ENCODE measurements around the gene TECR. TPM values are rescaled to one million over a fixed set of nuclear protein-coding genes. Genes with fewer than 3 reads are reported as not detected.

Gene TECR
- total and polyA plus RNA-seq, 9 of the 15 experiments (the other 6 are each of a cell fraction or from before 2014, with no cell fraction given): 29.3 to 211 (median 81.4) TPM

GRCh38 chr19:14528419-14529253 is 758 bp upstream of the TECR start (continued):
- TF ChIP-seq TRIM28 (IDR thresholded peaks at IDR 0.05) (peak; percentile 57; the same call in 1 of the 2 replicates), HDGF (IDR thresholded peaks at IDR 0.05) (0 out of 2 replicates have a peak, but pooled peaks have one; percentile 16), NFE2 (IDR thresholded peaks at IDR 0.05; ENCODE audit: low read depth) (no peak), THRAP3 (IDR thresholded peaks at IDR 0.05; ENCODE audit: borderline replicate concordance) (no peak), KAT7 (CRISPR knock-in tag; IDR thresholded peaks at IDR 0.05; ENCODE audit: borderline replicate concordance) (no peak), NR0B1 (IDR thresholded peaks at IDR 0.05; ENCODE audit: partially characterized antibody) (no peak), FUS (optimal IDR thresholded peaks at IDR 0.05; ENCODE audit: low read depth, low read length) (no peak), U2AF1 (optimal IDR thresholded peaks at IDR 0.05; ENCODE audit: low read depth, low read length) (no peak), FOXK1 (CRISPR knock-in tag; IDR thresholded peaks at IDR 0.05; ENCODE audit: borderline replicate concordance) (0 out of 2 replicates have a peak, but pooled peaks have one; percentile 17), ZNF586 (CRISPR knock-in tag; conservative IDR thresholded peaks at IDR 0.05) (no peak), MCM5 (IDR thresholded peaks at IDR 0.05; ENCODE audit: low read depth) (no peak), KLF13 (tag; IDR thresholded peaks at IDR 0.05; ENCODE audit: borderline replicate concordance, low read depth) (no peak), ZKSCAN1 (IDR thresholded peaks at IDR 0.05; ENCODE audit: low read depth, low read length) (no peak), RFX5 (IDR thresholded peaks at IDR 0.05; ENCODE audit: low read depth, low read length) (no peak), POLR2G (IDR thresholded peaks at IDR 0.05; ENCODE audit: low read depth, low read length) (no peak), ZNF133 (CRISPR knock-in tag; IDR thresholded peaks at IDR 0.05) (no peak), JUND (IDR thresholded peaks at IDR 0.05; ENCODE audit: borderline replicate concordance, low read depth, low read length) (no peak), JUND (tag; IDR thresholded peaks at IDR 0.05; ENCODE audit: borderline replicate concordance, low read depth, low read length) (no peak), LARP7 (IDR thresholded peaks at IDR 0.05) (no peak), SMARCA4 (IDR thresholded peaks at IDR 0.05) (peak; percentile 50; the same call in 1 of the 2 replicates), RHOXF2B (CRISPR knock-in tag; conservative IDR thresholded peaks at IDR 0.05) (no peak), SMAD1 (IDR thresholded peaks at IDR 0.05; ENCODE audit: low read depth, low read length, partially characterized antibody) (no peak)
- TF ChIP-seq, protein P1, sequence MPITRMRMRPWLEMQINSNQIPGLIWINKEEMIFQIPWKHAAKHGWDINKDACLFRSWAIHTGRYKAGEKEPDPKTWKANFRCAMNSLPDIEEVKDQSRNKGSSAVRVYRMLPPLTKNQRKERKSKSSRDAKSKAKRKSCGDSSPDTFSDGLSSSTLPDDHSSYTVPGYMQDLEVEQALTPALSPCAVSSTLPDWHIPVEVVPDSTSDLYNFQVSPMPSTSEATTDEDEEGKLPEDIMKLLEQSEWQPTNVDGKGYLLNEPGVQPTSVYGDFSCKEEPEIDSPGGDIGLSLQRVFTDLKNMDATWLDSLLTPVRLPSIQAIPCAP (CRISPR knock-in tag; IDR thresholded peaks at IDR 0.05; ENCODE audit: borderline replicate concordance): no peak
- TF ChIP-seq, protein P2, sequence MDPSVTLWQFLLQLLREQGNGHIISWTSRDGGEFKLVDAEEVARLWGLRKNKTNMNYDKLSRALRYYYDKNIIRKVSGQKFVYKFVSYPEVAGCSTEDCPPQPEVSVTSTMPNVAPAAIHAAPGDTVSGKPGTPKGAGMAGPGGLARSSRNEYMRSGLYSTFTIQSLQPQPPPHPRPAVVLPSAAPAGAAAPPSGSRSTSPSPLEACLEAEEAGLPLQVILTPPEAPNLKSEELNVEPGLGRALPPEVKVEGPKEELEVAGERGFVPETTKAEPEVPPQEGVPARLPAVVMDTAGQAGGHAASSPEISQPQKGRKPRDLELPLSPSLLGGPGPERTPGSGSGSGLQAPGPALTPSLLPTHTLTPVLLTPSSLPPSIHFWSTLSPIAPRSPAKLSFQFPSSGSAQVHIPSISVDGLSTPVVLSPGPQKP (CRISPR knock-in tag; IDR thresholded peaks at IDR 0.05): no peak
- TF ChIP-seq, protein P3, sequence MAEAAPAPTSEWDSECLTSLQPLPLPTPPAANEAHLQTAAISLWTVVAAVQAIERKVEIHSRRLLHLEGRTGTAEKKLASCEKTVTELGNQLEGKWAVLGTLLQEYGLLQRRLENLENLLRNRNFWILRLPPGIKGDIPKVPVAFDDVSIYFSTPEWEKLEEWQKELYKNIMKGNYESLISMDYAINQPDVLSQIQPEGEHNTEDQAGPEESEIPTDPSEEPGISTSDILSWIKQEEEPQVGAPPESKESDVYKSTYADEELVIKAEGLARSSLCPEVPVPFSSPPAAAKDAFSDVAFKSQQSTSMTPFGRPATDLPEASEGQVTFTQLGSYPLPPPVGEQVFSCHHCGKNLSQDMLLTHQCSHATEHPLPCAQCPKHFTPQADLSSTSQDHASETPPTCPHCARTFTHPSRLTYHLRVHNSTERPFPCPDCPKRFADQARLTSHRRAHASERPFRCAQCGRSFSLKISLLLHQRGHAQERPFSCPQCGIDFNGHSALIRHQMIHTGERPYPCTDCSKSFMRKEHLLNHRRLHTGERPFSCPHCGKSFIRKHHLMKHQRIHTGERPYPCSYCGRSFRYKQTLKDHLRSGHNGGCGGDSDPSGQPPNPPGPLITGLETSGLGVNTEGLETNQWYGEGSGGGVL (CRISPR knock-in tag; IDR thresholded peaks at IDR 0.05): no peak
